Activated CD4-positive, alpha-beta T cell treated with anti-CD3 and anti-CD28 coated beads, Interleukin-2, Interleukin-4, amounts not matched to agents 100 ng/mL and 50 ng/mL, durations not matched to agents 16 hours and 8 hours (primary cell): Measurements from ENCODE around the gene REPS1.

ENCODE experiments used
- DNase-seq: peaks from one replicate; pipeline ENCODE4 v3.0.0-alpha.2; 2020; ENCODE audit warnings: low spot score

The REPS1 gene

DNA sequence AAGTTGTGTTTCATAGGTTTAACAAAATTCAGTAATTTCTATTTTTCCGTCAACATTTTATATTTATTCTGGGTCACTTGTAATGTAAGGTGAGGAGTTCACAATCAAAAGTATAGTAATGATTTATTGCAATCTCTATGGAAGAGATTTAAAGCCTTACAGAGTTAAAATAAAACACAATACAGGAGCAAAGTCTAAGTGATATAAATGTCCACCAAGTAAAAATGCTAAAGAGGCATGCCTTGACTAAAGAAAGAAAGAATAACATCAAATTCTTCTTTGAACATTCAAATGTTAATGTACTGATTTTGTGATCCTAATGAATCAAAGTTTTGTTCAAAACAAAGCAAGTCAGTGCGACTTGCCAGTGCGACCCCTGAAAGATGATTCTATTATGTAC is 61.5 kb downstream of the REPS1 start:
- DNase-seq = no peak

DNA sequence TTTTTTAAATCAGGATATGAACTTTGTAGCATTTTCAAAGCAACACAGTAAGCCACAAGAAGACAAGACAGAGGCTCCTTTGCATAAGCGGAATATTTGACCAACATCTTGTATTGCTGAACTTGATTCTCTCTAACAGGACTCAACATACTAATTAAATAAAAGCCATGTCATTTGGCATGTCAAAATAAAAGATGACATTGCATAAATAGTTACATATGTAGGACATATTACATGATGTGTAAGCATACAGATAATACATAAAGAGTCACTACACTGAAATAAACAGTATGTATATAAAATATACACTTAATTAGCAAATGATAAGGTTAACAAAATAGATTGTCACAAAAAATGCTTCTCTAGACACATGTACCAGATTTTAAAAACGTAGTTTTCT is 62.2 kb downstream of the REPS1 start:
- DNase-seq = no peak

DNA sequence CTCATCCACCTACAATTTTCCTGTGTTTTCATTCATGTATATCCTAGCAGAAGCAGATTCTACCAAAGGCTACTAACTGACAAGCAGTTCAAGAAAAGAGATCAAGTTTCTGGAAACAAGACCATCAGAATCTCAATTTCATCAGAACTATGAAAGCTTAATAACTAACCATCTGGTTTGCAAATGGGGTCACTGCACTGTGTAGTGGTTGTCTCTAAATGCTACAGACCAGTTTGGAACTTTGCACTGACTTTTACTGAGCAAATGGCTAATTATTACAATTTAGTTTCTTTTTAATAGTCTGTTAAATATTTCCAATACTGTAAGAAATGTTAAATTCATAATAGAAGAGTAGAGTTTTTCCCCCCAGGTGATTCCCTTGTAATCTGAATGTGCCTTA is 64.5 kb downstream of the REPS1 start:
- DNase-seq = no peak

DNA sequence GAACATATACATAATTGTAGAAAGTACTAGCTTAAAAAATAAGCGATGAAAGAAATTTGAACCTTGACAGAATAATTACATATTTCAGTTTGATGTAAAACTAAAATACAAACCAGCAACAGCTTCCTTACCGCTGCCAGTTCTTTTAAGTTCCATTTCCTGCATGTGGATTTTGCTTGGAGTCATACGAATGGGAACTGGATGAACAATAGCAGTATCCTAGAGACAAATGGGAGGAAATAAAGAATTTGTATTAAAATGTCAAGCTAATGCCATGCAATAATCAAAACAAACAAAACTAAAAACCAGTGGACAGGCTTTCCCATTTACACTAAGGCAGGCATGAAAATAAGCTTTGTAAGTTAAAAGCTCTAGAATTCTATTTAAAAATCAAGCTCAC is 67.1 kb downstream of the REPS1 start:
- DNase-seq = no peak

DNA sequence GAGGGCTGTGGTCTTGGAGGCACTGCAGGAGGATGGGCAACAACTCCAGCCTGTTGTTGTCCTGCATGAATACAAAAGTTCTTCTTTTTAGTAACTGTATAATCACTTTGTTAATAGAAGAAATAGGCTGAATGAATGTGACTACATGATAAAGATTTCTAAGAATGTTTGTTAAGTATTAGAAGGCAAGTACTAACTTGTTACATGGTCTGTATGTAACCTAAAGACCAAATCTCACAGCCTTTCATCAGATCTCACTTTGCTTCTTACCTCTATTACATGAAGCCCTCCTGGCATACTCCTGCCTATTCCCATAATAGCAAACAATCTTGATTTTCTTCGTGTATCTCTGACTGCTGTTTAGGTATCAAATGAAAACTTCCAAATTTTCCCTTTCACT is 73.4 kb downstream of the REPS1 start:
- DNase-seq = no peak

DNA sequence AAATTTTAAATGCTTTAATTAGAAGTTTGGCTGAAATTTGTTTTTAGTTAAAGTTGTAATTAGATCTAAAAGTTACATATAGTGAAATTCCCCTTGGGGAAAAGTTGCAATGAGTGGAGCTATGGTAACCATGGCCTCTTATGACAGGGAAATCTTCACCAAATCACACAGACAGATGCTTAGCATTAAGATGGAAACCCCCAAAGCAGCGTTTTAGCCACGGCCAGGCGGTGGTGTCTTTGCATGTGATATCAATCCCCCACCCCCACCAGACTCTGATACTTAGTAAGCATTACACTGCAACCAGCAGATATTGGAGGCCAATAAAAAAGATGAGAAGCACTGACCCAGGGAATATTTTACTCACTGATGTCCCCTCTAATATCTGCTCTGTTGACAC is 75.7 kb downstream of the REPS1 start:
- no peak for DNase-seq

DNA sequence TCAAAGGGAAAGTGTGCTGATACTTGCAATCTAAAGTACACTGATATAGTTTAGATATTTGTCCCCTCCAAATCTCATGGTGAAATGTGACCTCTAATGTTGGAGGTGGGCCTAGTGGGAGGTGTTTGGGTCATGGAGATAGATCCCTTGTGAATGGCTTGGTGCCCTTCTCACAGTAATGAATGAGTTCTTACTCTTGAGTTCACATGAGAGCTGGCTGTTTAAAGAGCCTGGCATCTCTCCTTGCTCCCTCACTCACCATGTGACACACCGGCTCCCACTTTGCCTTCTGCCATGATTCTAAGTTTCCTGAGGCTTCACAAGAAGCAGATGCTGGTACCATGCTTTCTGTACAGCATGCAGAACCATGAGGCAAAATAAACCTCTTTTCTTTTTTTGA is 78.1 kb downstream of the REPS1 start:
- no peak for DNase-seq

DNA sequence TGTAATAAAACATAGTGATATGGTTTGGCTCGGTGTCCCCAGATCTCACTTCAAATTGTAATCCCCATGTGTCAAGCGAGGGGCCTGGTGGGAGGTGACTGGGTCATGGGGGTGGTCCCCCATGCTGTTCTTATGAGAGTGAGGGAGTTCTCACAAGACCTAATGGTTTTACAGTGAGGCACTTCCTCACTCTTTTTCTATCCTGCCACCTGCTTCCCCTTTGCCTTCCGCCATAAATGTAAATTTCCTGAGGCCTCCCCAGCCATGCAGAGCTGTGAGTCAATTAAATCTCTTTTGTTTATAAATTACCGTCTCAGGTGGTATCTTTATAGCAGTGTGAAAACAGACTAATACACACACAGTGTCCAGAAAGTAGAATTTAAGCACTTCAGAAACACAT is 78.5 kb downstream of the REPS1 start:
- DNase-seq = no peak

DNA sequence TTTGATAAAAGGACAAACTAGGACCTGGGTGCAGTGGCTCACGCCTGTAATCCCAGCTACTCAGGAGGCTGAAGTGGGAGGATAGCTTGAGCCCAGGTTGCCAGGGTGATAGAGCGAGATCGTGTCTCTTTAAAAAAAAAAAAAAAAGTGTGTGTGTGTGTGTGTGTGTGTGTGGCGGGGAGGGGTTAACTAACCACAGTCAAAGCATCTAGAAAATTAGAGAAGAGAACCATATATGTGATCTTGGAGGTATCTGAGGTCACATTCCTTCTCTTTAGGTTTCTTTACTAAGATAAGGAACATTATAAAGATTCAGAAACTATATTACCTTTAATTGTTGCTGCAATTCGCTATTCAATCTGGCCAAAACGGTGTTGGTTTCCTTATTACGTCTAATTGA is 80.9 kb downstream of the REPS1 start:
- no peak for DNase-seq

DNA sequence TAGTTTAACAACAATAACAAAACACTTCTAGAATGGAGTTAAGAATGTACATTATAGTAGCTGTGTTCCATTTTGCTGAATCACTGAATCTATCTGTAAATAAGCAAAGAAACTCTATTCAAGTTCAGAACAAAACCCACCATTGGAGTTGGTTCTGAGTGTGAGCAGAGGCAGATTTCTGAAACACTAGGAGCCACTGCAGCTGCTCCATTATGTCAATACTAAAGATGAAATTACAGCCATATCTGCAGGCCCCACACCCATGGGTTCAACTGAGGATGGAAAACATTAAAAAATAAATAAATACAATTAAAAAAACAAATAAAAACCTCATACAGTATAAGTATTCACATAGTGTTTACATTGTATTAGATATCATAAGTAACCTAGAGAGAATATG is 91.0 kb downstream of the REPS1 start:
- DNase-seq = no peak

DNA sequence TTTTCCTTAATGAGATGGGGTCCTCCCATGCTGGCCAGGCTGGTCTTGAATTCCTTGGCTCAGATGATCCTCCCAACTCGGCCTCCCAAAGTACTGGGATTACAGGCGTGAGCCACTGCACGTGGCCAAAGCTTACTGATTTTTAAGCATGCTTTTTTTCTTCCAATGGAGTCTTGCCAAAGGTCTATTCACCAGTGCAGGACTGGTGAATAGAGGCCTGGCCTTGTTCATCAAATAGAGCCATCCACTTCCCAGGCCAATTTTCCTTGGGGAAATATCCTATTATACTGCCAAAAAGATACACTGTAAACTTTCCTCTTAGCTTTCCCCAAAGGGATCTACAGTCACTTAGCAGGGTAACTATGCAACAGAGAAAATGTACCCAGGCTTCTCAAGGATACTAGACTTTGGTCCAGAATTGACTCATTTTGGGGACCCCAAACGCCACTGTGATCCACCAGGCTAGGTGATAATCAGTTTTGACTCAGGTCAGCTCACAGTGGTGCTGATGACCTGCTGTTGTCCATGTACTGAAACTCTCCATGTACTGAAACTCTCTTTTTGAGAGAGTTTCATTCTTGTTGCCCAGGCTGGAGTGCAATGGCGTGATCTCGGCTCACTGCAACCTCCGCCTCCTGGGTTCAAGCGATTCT is 91.8 kb downstream of the REPS1 start:
- no peak for DNase-seq

DNA sequence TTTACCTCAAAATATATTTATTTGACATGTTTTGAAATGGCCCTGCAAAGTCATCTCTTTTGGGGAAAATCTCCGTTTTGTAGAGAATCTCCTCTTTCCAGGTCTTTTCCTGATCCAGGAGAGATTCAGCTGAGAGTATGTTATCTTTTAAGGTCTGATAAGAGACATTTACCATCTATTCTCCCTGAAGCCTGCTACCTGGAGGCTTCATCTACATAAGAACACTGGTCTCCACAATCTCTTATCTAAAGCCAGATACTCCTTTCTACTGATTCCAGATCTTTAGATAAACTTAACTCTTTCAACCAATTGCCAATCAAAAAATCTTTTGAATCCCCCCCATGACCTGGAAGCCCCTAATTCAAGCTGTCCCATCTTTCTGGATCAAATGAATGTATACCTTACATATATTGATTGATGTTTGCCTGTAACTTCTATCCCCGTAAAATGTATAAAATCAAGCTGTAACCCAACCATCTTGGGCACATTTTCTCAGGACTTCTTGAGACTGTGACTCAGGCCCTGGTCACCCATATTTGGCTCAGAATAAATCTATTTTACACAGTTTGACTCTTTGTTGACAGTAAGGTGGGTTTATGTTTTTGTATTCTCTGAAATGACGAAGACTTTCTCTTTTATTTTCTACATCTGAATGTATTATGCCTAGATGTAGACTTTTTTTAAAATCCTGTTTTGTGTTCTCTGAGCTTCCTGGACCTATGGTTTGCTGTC is 96.6 kb downstream of the REPS1 start:
- DNase-seq = no peak

DNA sequence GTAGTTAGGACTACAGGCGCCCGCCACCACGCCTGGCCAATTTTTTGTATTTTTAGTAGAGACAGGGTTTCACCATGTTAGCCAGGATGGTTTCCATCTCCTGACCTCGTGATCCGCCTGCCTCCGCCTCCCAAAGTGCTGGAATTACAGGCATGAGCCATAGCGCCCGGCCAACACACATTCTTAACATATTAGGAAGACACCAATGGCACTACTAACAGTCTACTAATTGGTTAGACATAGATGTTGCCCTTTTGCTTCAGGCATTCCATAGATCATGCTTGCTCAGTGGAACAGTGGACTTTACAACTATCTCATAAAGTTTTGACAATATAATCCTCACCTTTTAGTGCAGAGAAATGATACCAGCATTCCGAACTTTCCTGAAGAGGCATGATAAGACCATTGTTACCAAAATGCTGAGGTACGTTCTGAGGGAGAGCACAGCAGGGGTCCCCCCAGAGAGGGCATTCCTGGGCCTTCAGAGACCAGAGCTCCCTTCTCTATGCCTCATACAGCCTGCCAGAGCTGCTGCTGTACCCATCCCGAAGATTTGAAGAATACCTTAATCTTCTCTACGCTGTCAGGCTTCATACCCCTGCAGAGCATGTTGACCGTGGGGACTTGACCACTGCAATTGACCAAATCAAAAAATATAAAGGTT is 102.8 kb downstream of the REPS1 start:
- no peak for DNase-seq

DNA sequence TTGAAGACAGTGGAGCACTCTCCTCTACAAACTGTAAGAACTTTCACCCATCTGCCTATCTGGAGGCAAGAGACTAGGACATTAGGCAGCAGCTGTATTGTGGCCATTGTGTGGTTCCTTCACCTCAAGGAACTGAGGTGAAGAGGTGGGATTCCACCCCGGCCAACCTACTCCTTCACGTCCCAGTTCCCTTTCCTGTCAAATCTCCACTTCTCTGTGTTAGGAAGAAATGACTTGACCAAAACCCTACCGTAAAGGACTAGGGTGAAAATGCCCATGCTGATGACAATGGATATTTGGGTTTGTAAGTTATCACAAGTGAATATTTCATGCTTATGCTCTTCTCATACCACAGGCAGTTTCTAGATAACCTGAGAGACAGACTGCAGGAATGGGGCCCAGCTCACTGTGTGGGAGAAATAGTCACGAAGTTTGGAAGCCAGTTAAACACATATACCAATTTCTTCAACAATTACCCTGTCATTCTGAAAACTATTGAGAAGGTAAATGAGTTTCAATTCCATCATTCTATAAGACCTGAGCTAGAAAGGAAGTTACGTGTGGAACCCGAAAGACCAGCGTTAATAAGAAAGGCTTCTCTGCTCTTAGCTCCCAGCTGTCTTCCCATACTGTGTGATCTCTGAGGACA is 105.6 kb downstream of the REPS1 start:
- no peak for DNase-seq

DNA sequence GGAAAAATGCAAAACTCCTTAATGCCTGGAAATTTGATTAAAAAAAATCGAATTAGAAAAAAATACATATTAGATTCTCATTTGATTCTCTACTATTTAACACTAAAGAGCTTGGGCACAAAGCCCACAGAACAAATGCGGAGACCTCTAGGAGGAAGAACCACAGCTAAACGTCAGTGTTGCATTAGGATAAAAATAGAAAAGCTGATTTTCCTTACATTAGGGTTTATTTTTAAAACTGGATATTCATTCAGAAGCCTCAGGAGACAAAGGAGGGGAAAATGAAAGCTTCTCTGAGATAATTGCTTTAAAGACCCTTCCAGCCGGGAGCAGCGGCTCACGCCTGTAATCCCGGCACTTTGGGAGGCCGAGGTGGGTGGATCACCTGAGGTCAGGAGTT is 114.9 kb downstream of the REPS1 start:
- no peak for DNase-seq

DNA sequence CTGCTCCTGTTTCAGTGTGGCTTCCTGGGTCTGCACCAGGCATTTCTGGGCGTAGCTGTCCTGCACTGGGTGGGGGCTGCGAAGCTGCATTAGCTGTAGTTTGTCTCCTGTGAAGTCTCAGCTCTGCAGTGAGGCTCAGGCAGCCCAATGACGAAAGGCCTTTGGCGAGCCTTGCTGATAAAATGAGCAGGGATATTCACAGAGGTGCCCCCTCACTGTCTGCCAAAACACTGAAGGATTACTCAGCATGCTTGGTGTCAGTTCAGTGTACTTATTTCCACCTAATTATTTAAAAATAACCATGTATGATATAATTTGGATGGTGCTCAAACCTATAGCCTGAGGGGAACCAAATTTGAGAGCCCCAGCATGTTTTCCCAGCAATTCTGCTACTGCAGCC is 118.7 kb downstream of the REPS1 start:
- no peak for DNase-seq

DNA sequence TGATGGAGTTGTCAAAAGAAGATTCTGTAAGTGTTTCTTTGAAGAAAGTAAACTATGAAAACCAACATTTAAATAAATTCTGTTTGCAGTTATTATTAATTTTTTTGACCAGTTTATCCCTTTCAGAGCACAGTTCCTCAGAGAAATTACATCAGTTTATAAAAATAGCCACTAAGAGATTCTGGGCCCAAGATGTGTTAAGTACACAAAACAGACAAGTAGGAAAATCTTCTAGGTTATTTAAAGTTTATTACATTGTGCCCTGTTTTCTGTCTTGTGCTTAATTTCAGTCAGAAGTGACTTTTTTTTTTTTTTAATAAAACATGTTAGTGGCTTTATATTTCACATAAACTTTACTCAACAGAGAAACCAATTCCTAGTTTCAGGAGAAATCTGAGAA is 119.9 kb downstream of the REPS1 start:
- DNase-seq = no peak

DNA sequence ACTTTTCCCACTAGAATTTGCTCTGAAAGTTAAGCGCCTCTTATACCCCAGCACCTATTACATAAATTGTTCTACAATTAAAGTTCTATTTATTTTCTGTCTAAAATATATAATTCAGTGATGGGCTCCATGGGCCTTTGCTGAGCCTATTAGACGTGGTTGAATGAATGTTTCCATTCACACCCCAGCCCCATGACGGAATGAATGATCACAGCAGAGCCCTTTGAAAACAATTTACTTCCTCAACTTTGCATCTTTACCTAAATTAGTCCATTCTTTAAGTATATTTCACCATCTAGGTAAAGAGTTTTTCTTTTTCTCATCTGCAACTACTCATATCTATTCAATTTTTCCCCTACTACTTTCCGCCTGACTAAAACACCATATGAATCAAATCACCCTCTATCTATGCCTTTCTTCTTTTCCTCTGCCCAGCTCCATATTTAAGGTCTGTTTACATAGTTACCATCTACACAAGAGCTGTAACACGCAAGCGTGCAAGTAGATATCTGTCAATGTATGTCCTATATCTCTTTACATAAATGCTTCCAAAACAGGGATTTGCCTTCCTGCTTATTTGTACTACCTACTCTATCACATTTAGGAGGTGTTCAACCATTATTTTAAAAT is 122.5 kb downstream of the REPS1 start:
- DNase-seq = no peak

DNA sequence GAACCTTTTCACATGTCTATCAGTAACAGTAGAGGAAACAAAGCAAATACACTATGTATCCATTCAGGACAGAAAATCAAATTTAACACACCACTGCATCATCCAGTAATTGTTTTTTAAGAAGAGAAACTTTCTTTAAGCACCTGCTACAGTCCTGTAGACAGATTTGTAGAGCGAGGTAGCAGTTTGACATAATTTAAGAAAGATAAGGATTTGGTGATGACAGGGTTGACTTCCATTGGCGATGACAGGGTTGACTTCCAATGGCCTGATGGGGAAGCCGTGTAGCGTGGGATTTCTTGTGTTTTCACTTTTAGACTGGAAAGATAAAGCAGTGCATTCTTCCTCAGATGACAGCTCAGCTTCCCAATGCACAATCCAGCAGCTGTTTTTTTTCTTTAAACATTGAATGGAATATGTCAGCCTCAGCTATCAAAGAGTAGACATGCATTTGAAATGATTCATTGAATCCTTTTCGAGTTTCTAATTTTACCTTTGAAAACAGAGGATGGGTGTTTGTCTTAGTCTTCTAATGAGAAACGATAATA is 123.6 kb downstream of the REPS1 start:
- DNase-seq = no peak

DNA sequence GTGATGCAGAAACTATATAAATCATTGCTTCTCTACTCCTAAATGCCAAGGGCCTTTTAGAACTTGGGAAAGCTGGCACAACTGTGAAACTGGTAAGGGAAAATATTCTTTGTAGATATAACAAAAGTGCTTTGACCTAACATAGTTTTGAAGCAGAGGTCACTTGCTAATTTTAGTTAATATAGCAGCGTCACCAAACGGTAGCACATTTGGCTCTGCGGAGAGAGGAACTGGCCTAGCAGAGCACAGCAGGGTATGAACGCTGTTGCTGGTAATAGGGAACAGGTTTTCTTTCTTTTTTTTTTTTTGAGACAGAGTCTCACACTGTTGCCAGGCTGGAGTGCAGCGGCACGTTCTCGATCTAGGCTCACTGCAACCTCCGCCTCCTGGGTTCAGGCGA is 124.7 kb downstream of the REPS1 start:
- no peak for DNase-seq

DNA sequence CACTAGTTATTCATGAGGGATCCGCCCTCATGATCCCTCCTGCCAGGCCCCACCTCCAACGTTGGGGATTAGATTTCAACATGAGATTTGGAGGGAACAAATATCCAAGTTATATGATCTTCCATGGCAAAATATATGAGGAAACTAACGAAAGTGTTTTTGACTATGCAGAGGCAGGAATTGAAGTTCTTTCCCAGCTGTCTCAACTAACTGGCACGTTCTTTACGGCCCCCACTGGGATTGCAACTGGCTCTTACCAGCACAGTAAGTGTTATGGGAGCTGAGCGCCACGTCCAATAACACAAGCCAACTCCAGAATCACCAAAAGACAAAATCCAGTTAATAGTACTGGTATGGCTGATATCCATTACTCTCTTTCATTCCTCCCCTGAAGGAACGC is 125.6 kb downstream of the REPS1 start:
- DNase-seq = no peak

DNA sequence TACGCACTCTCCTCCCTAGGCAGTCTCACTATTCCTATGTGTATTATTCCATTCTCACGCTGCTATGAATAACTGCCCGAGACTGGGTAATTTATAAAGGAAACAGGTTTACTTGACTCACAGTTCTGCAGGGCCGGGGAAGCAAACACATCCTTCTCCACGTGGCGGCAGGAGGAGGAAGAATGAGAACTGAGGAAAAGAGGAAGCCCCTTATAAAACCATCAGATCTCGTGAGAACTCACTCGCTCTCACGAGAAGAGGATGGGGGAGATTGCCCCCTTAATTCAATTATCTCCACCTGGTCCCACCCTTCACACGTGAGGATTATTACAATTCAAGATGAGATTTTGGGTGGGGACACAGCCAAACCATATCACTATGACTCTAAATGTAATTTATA is 130.3 kb downstream of the REPS1 start:
- DNase-seq = no peak
